GM12878 (cell line): ENCODE measurements around the gene MMEL1. TPM values are rescaled to one million over a fixed set of nuclear protein-coding genes. Genes with fewer than 3 reads are reported as not detected.

Experiments used
- ATAC-seq: fragments of 200-7000 bp; cut with Tn5 transposase; 3 replicates; pipeline ENCODE4 v1.9.1; 2020; ENCODE audit warnings: mild to moderate bottlenecking, moderate library complexity
- BruUV-seq: library from RNA; stranded (reverse); fragments of 400-500 nt; replicated peaks from 2 replicates; lab custom pipeline; 2021; lab: Mats Ljungman, UMichigan
- CTCF ChIA-PET: fragments of 300-600 bp; sonication (Branson Sonifier 250); formaldehyde crosslinking; extraction: SDS; loops from one replicate; lab custom pipeline; 2021; ENCODE audit warnings: inconsistent platforms; lab: Yijun Ruan, JAX
- POLR2A ChIA-PET: fragments of 350-600 bp; formaldehyde crosslinking; extraction: SDS; loops from one replicate; lab custom pipeline; 2021; ENCODE audit warnings: inconsistent platforms; lab: Charles Lee
- RAD21 ChIA-PET: fragments of 300-600 bp; sonication (Branson Sonifier 250); formaldehyde crosslinking; loops from one replicate; lab custom pipeline; 2023; ENCODE audit warnings: antibody characterized with exemption; ENCODE audit not compliant: unreplicated experiment; lab: Charles Lee
- SMC1A ChIA-PET: fragments of 300-600 bp; sonication (Branson Sonifier 250); formaldehyde crosslinking; loops from one replicate; lab custom pipeline; 2023; ENCODE audit not compliant: unreplicated experiment, uncharacterized antibody; lab: Charles Lee
- DNase-seq: peaks from one replicate; pipeline ENCODE4 v3.0.0-alpha.2; 2011; ENCODE audit warnings: low read depth, low spot score
- FAIRE-seq: peaks from 3 replicates; lab custom pipeline; 2011; peaks lifted over from hg19 to GRCh38; lab: Jason Lieb, UNC
- H2AFZ ChIP-seq: 2 replicates; pipeline ENCODE4 v1.6.0; 2011; ENCODE audit warnings: low read depth, low read length, control low read depth; ENCODE audit not compliant: control insufficient read depth
- H3K27ac ChIP-seq: 2 replicates; pipeline ENCODE4 v1.5.1; 2011; ENCODE audit warnings: control low read depth; ENCODE audit not compliant: control insufficient read depth, insufficient read depth
- H3K27me3 ChIP-seq, 2 experiments: replicated peaks in 1 of 2; 2 replicates each; pipeline versions ENCODE4 v1.6.0 to v1.6.1; 2011; ENCODE audit warnings: low read length in 1 of 2; ENCODE audit not compliant: control insufficient read depth in 2 of 2, insufficient read depth in 2 of 2
- H3K36me3 ChIP-seq, 2 experiments: 2 replicates each; pipeline ENCODE4 v1.5.1; 2011; ENCODE audit warnings: low read length in 1 of 2; ENCODE audit not compliant: control insufficient read depth in 2 of 2, insufficient read depth in 2 of 2
- H3K4me1 ChIP-seq: 2 replicates; pipeline ENCODE4 v1.6.1; 2011; ENCODE audit warnings: mild to moderate bottlenecking, low read length, moderate library complexity, mixed read lengths; ENCODE audit not compliant: control insufficient read depth, insufficient read depth
- H3K4me2 ChIP-seq: 2 replicates; pipeline ENCODE4 v1.6.0; 2011; ENCODE audit warnings: control low read depth; ENCODE audit not compliant: control insufficient read depth, insufficient read depth
- H3K4me3 ChIP-seq: fragments of 200-600 bp; sonication (generic); 2 replicates; pipeline ENCODE4 v1.5.1; 2016
- H3K79me2 ChIP-seq: 2 replicates; pipeline ENCODE4 v1.6.0; 2011; ENCODE audit warnings: low read length; ENCODE audit not compliant: control insufficient read depth, insufficient read depth
- H3K9ac ChIP-seq: 2 replicates; pipeline ENCODE4 v1.8.0; 2011; ENCODE audit warnings: low read length, control low read depth, mixed read lengths; ENCODE audit not compliant: control insufficient read depth, insufficient read depth
- H3K9me3 ChIP-seq: replicated peaks from 3 replicates; pipeline ENCODE4 v1.5.1; 2011; ENCODE audit warnings: mild to moderate bottlenecking, low read length; ENCODE audit not compliant: control insufficient read depth, insufficient read depth
- H4K20me1 ChIP-seq: 2 replicates; pipeline ENCODE4 v1.6.0; 2011; ENCODE audit not compliant: control insufficient read depth, insufficient read depth
- BACH1 ChIP-seq: fragments of 450-650 bp; IDR thresholded peaks from 2 replicates; pipeline ENCODE4 v1.6.1; 2017; ENCODE audit warnings: mild to moderate bottlenecking, borderline replicate concordance
- EED ChIP-seq: sonication (generic); IDR thresholded peaks from 2 replicates; pipeline ENCODE4 v1.6.1; 2016; ENCODE audit warnings: antibody characterized with exemption, low read depth
- POLR2AphosphoS5 ChIP-seq: IDR thresholded peaks from 2 replicates; pipeline ENCODE4 v1.6.1; 2011; ENCODE audit warnings: mild to moderate bottlenecking, low read length, inconsistent platforms
- STAT1 ChIP-seq: fragments of 450-650 bp; conservative IDR thresholded peaks from 2 replicates; pipeline ENCODE4 v1.6.1; 2014; ENCODE audit warnings: antibody characterized with exemption, mild to moderate bottlenecking
- ZNF592 ChIP-seq: fragments of 450-650 bp; IDR thresholded peaks from 2 replicates; pipeline ENCODE4 v1.6.1; 2017; ENCODE audit warnings: mild to moderate bottlenecking, moderate library complexity
- WGBS: methylation state at CpG from one replicate; pipeline ENCODE4 v1.1.6; 2016; ENCODE audit warnings: low lambda C conversion rate; ENCODE audit not compliant: insufficient replicate concordance, insufficient coverage; ENCODE audit errors: missing lambda C conversion rate; 5-methylcytosine and 5-hydroxymethylcytosine counted together
- in situ Hi-C: fragments of 300-500 bp; cut with MboI; formaldehyde crosslinking; loops from 9 replicates; pipeline ENCODE4 v1.14.3; 2018; ENCODE audit warnings: mixed read lengths
- intact Hi-C: fragments of 100-400 bp; cut with micrococcal nuclease; formaldehyde crosslinking; loops from one replicate; pipeline ENCODE4 v1.14.2; 2022; ENCODE audit not compliant: unreplicated experiment
- polyA plus RNA-seq, 11 experiments: library from polyadenylated mRNA; depleted of rRNA in 4 of 11; unstranded in 6 of 11; stranded (reverse) in 5 of 11; fragments of >200 nt; fragmentation: Nextera tagmentation in 4 of 11; fragmentation: Illumina TruSeq in 1 of 11; extraction: Ambion mirVana in 4 of 11; extraction: Trizol in 1 of 11; gene quantifications; 1 replicate in 1 of 11; 2 replicates in 10 of 11; pipeline versions ENCODE4 v1.2.1 to v1.2.3, GENCODE V29; 2011 to 2016; ENCODE audit warnings: inconsistent platforms in 2 of 11, missing spikeins in 2 of 11, low read depth in 1 of 11
- total RNA-seq, 4 experiments: library from RNA; depleted of rRNA in 3 of 4; stranded (reverse); fragments of >200 nt in 3 of 4; fragmentation: Illumina TruSeq in 1 of 4; extraction: Trizol in 1 of 4; gene quantifications; 2 replicates each; pipeline versions ENCODE4 v1.2.1 to v1.2.3, GENCODE V29; 2013 to 2021

Gene MMEL1
- total and polyA plus RNA-seq, 10 of the 15 experiments (the other 5 are each of a cell fraction or from before 2014, with no cell fraction given): 0.11 TPM; not detected in 9

- FAIRE-seq (no peak), DNase-seq (no peak), ATAC-seq (no peak)
- TF ChIP-seq EED: no peak
- no peak for TF ChIP-seq ZNF592
- TF ChIP-seq BACH1: no peak
- TF ChIP-seq POLR2AphosphoS5: no peak
- TF ChIP-seq STAT1: no peak
- WGBS: 2% methylated on average over 10 of the region's 10 CpGs
- Histone ChIP-seq H3K27ac (no peak overlapping the region), H3K36me3 (no peaks in the 10 kb centered on the region; a peak in 1 of 4 replicates), H3K4me3 (no peak overlapping the region), H3K79me2 (no peaks in the 10 kb centered on the region), H3K4me1 (no peaks in the 10 kb centered on the region), H4K20me1 (no peaks in the 10 kb centered on the region), H3K9ac (no peak overlapping the region), H2AFZ (no peak overlapping the region), H3K27me3 (no peaks in the 10 kb centered on the region), H3K9me3 (peaks cover 5% of the 10 kb centered on the region; the same call in 2 of the 3 replicates), H3K4me2 (no peak overlapping the region)
- intact Hi-C loops (no loop called here), in situ Hi-C loops (no loop called here)
- no TSS peak for BruUV-seq
- ChIA-PET SMC1A (no interaction called here), POLR2A (no interaction called here), RAD21 (no interaction called here), CTCF (no interaction called here)
Measured at GRCh38 chr1:2650967-2651645, 18.3 kb upstream of the MMEL1 start.
